ENCODE data around the gene SHC4. TPM values are rescaled to one million over a fixed set of nuclear protein-coding genes. Genes with fewer than 3 reads are reported as not detected.
"Not testable (repeated sequence)": the region's sequence is repeated elsewhere in the genome, so short reads cannot be mapped to it uniquely, and the experiment has no call there.

SHC4 gene
- total RNA-seq, 1 experiment from 2014 or later: not detected

- in situ Hi-C loops (cut with HindIII; ENCODE audit: low sequenced_read_pairs): no loop called here
- no peak for DNase-seq (ENCODE audit: low spot score)
Measured at GRCh38 chr15:48929661-48930060, 34.1 kb downstream of the SHC4 start.

GRCh38 chr15:48928877-48929538, 34.7 kb downstream of the SHC4 start:
- DNase-seq (ENCODE audit: low spot score): no peak

GRCh38 chr15:48925714-48926223, 38.0 kb downstream of the SHC4 start:
- DNase-seq (ENCODE audit: low spot score): no peak
- in situ Hi-C loops (cut with HindIII; ENCODE audit: low sequenced_read_pairs): no loop called here

More at GRCh38 chr15:48928877-48929538, 34.7 kb downstream of the SHC4 start:
- in situ Hi-C loops (cut with HindIII; ENCODE audit: low sequenced_read_pairs): no loop called here

- no peak for DNase-seq (ENCODE audit: low spot score)
- in situ Hi-C loops (cut with HindIII; ENCODE audit: low sequenced_read_pairs): no loop called here
Measured at GRCh38 chr15:48924528-48925393, 39.0 kb downstream of the SHC4 start.

GRCh38 chr15:48922046-48922445, 41.7 kb downstream of the SHC4 start:
- no peak for DNase-seq (ENCODE audit: low spot score)
- in situ Hi-C loops (cut with HindIII; ENCODE audit: low sequenced_read_pairs): no loop called here

GRCh38 chr15:48916721-48917120, 47.0 kb downstream of the SHC4 start:
- in situ Hi-C loops (cut with HindIII; ENCODE audit: low sequenced_read_pairs): no loop called here
- no peak for DNase-seq (ENCODE audit: low spot score)

- DNase-seq (ENCODE audit: low spot score): no peak
- in situ Hi-C loops (cut with HindIII; ENCODE audit: low sequenced_read_pairs): no loop called here
Measured at GRCh38 chr15:48915861-48916260, 47.9 kb downstream of the SHC4 start.

- in situ Hi-C loops (cut with HindIII; ENCODE audit: low sequenced_read_pairs): no loop called here
Measured at GRCh38 chr15:48914717-48915116, 49.0 kb downstream of the SHC4 start.

GRCh38 chr15:48913141-48913540, 50.6 kb downstream of the SHC4 start:
- DNase-seq (ENCODE audit: low spot score): no peak
- in situ Hi-C loops (cut with HindIII; ENCODE audit: low sequenced_read_pairs): no loop called here

More at GRCh38 chr15:48914717-48915116, 49.0 kb downstream of the SHC4 start:
- DNase-seq (ENCODE audit: low spot score): no peak

GRCh38 chr15:48910554-48910953, 53.2 kb downstream of the SHC4 start:
- DNase-seq (ENCODE audit: low spot score); in situ Hi-C loops (cut with HindIII; ENCODE audit: low sequenced_read_pairs): not testable (repeated sequence)

- in situ Hi-C loops (cut with HindIII; ENCODE audit: low sequenced_read_pairs); DNase-seq (ENCODE audit: low spot score): not testable (repeated sequence)
Measured at GRCh38 chr15:48909313-48909712, 54.4 kb downstream of the SHC4 start.

GRCh38 chr15:48905847-48906246, 57.9 kb downstream of the SHC4 start:
- DNase-seq (ENCODE audit: low spot score): no peak
- in situ Hi-C loops (cut with HindIII; ENCODE audit: low sequenced_read_pairs): no loop called here

- in situ Hi-C loops (cut with HindIII; ENCODE audit: low sequenced_read_pairs): no loop called here
- no peak for DNase-seq (ENCODE audit: low spot score)
Measured at GRCh38 chr15:48905216-48905615, 58.5 kb downstream of the SHC4 start.

- no peak for DNase-seq (ENCODE audit: low spot score)
- in situ Hi-C loops (cut with HindIII; ENCODE audit: low sequenced_read_pairs): no loop called here
Measured at GRCh38 chr15:48904758-48905157, 59.0 kb downstream of the SHC4 start.

GRCh38 chr15:48899793-48900192, 63.9 kb downstream of the SHC4 start:
- DNase-seq (ENCODE audit: low spot score): no peak
- in situ Hi-C loops (cut with HindIII; ENCODE audit: low sequenced_read_pairs): no loop called here

GRCh38 chr15:48898446-48898845, 65.3 kb downstream of the SHC4 start:
- in situ Hi-C loops (cut with HindIII; ENCODE audit: low sequenced_read_pairs): no loop called here
- no peak for DNase-seq (ENCODE audit: low spot score)

GRCh38 chr15:48898032-48898431, 65.7 kb downstream of the SHC4 start:
- in situ Hi-C loops (cut with HindIII; ENCODE audit: low sequenced_read_pairs): no loop called here
- no peak for DNase-seq (ENCODE audit: low spot score)

GRCh38 chr15:48896869-48897814, 66.6 kb downstream of the SHC4 start:
- in situ Hi-C loops (cut with HindIII; ENCODE audit: low sequenced_read_pairs): no loop called here
- DNase-seq (ENCODE audit: low spot score): no peak

- DNase-seq (ENCODE audit: low spot score): no peak
- in situ Hi-C loops (cut with HindIII; ENCODE audit: low sequenced_read_pairs): no loop called here
Measured at GRCh38 chr15:48893311-48893710, 70.4 kb downstream of the SHC4 start.
